Left ventricle myocardium inferior (tissue), 1 donor: ENCODE data around the gene FOXK1. TPM values are rescaled to one million over a fixed set of nuclear protein-coding genes. Genes with fewer than 3 reads are reported as not detected.
A peak's percentile ranks its signal among the peaks of the same experiment; 100 is the strongest.
"Not testable (repeated sequence)": the region's sequence is repeated elsewhere in the genome, so short reads cannot be mapped to it uniquely, and the experiment has no call there.

Experiments
- DNase-seq: peaks from one replicate; pipeline ENCODE4 v3.0.0-alpha.2; 2020
- H3K27ac ChIP-seq: fragments of 200-600 bp; replicated peaks from 2 replicates; pipeline ENCODE4 v1.8.0; 2021
- H3K27me3 ChIP-seq: fragments of 200-600 bp; 2 replicates; pipeline ENCODE4 v1.8.0; 2021; ENCODE audit warnings: low read depth
- H3K36me3 ChIP-seq: fragments of 200-600 bp; 2 replicates; pipeline ENCODE4 v1.8.0; 2021
- H3K4me1 ChIP-seq: fragments of 200-600 bp; 2 replicates; pipeline ENCODE4 v1.8.0; 2021
- H3K4me3 ChIP-seq: fragments of 200-600 bp; 2 replicates; pipeline ENCODE4 v1.8.0; 2021; ENCODE audit warnings: mild to moderate bottlenecking, moderate library complexity
- H3K9me3 ChIP-seq: fragments of 200-600 bp; replicated peaks from 2 replicates; pipeline ENCODE4 v1.8.0; 2021
- CTCF ChIP-seq: fragments of 200-600 bp; IDR thresholded peaks from 2 replicates; pipeline ENCODE4 v1.8.0; 2021; ENCODE audit warnings: antibody characterized with exemption, mild to moderate bottlenecking, borderline replicate concordance
- intact Hi-C: fragments of 100-400 bp; cut with micrococcal nuclease; formaldehyde crosslinking; loops from one replicate; pipeline ENCODE4 v1.11.0; 2022
- total RNA-seq: library from RNA; stranded (reverse); fragmentation: NEBNext Ultra II Directional; extraction: Animal tissue kit (Norgen Biotek cat#: 25700); gene quantifications from one replicate; pipeline ENCODE4 v1.2.1, GENCODE V29; 2021
- donor health status: DM: no; HTN: yes; CAD: no; lungs with severe emphysema.

FOXK1 gene
- total RNA-seq, 1 donor from 2014 or later, result 18.3 TPM

- peak; percentile 95 for DNase-seq
- intact Hi-C loops, result loop anchor here (5.0 kb wide), 1 partner anchor 40 kb away; the partner anchor contains the start of gene FOXK1
- Histone ChIP-seq H3K27ac (peak overlapping the region; percentile 91), H3K27me3 (no peaks in the 10 kb centered on the region), H3K9me3 (no peaks in the 10 kb centered on the region), H3K36me3 (no peaks in the 10 kb centered on the region), H3K4me1 (peaks cover 13% of the 10 kb centered on the region), H3K4me3 (peak overlapping the region; percentile 78)
- peak; percentile 62 for TF ChIP-seq CTCF
These were observed 40.2 kb upstream of the FOXK1 start for GRCh38 chr7:4641667-4642467.

DNA sequence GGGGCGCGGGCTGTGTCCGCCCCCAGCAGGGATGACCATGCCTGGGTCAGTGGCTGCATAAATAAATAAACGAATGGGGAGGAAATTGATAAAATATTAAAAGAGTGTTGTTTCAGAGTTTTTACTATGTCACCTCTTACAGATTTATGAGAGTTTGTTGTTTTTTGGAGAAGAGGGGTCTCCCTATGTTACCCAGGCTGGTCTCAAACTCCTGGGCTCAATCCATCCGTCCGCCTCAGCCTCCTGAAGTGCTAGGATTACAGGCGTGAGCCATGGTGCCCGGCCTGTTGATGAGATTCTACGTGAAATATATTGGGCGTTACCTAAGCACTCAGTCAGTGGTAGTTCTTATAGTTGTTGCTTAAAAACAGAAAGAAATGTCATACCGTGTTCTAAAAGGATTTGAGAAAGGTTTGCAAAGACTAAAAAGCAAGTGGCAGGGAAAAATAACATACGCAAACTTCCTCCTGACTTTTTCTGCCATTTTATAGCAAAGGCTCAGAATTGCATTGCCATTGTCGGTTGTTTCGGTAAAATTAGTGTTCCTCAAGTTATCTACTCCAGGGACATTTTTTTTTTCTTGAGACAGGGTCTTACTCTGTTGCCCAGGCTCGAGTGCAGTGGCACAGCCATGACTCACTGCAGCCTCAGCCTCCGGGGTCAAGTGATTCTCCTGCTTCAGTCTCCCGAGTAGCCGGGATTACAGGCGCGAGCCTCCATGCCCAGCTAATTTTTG, 39.5 kb upstream of the FOXK1 start:
- Histone ChIP-seq H3K27ac (peak overlapping the region; percentile 91), H3K9me3 (no peaks in the 10 kb centered on the region), H3K4me1 (peaks cover 13% of the 10 kb centered on the region), H3K27me3 (no peaks in the 10 kb centered on the region), H3K36me3 (no peaks in the 10 kb centered on the region), H3K4me3 (peak overlapping the region; percentile 78)
- DNase-seq, result no peak
- intact Hi-C loops, result loop anchor here (5.0 kb wide), 1 partner anchor 40 kb away; the partner anchor contains the start of gene FOXK1
- no peak for TF ChIP-seq CTCF

DNA sequence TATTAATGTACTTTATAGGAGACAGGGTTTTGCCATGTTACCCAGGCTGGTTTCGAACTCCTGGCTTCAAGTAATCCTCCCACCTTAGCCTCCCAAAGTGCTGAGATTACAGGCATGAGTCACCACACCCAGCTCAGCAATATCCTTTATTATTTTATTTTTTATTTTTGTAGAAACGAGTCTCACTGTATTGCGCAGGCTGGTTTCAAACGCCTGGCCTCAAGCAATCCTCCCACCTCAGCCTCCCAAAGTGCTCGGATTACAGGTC, 39.0 kb upstream of the FOXK1 start:
- H3K36me3 ChIP-seq, H3K9me3 ChIP-seq, H3K4me3 ChIP-seq, DNase-seq, H3K27me3 ChIP-seq, H3K27ac ChIP-seq: not testable (repeated sequence)
- peaks cover 13% of the 10 kb centered on the region for H3K4me1 ChIP-seq
- intact Hi-C loops, result loop anchor here (5.0 kb wide), 1 partner anchor 39 kb away; the partner anchor contains the start of gene FOXK1

DNA sequence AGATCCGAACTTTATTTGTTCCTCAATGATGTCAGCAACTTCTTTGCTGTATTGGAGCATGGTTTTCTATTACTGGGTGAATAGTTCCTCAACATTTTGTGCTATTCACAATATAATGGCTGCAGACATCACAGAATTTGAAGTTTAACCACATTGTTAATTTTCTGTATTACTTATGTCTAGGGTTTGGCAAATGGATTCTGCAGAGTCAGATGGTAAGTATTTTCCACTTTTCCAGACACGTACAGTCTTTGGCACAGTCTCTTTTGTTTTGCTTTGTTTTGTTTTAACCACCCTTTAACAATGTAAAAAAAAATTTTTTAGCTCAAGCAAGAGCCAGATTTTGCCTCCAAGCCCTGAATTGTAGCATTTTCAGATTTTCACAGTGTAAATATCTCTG, 36.8 kb upstream of the FOXK1 start:
- Histone ChIP-seq H3K4me3 (no peak overlapping the region), H3K27ac (no peak overlapping the region), H3K27me3 (no peaks in the 10 kb centered on the region), H3K4me1 (peaks cover 13% of the 10 kb centered on the region), H3K36me3 (no peaks in the 10 kb centered on the region), H3K9me3 (peaks cover 4% of the 10 kb centered on the region)
- DNase-seq, result no peak
- TF ChIP-seq CTCF, result no peak
- intact Hi-C loops, result no loop called here

DNA sequence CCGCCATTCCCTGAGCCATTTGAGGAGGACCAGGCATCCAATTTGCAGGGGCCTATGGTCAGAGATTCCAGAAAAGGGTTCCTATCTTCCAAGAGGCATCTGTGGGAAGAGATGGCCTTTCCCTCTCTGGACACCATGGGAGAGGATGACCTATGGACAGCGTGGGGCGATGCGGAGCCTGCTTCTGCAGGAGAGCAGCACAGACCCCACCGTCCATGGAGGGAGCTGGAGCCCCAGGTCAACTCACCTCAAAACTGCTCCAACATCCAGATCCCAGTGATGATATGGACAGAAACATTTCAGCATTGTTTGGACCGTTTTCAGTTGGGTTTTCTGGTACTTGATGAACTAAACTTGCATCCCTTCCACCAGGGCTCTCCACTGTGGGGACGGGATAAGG, 34.0 kb upstream of the FOXK1 start:
- Histone ChIP-seq H3K27me3 (no peaks in the 10 kb centered on the region), H3K4me3 (no peak overlapping the region), H3K36me3 (no peaks in the 10 kb centered on the region), H3K27ac (no peak overlapping the region), H3K9me3 (peaks cover 4% of the 10 kb centered on the region), H3K4me1 (peaks cover 9% of the 10 kb centered on the region)
- DNase-seq, result no peak
- intact Hi-C loops, result no loop called here
- no peak for TF ChIP-seq CTCF
